PC-3 (cell line): ENCODE results near the gene RBKS. TPM values are rescaled to one million over a fixed set of nuclear protein-coding genes. Genes with fewer than 3 reads are reported as not detected.

ENCODE experiments used
- ATAC-seq: fragments of 200-7000 bp; cut with Tn5 transposase; 2 replicates; pipeline ENCODE4 v1.9.1; 2020; ENCODE audit warnings: mild to moderate bottlenecking, moderate library complexity
- BruUV-seq: library from RNA; stranded (reverse); fragments of 400-500 nt; replicated peaks from 2 replicates; lab custom pipeline; 2021; lab: Mats Ljungman, UMichigan
- CTCF ChIA-PET: fragments of 300-600 bp; sonication (Branson Sonifier 250); formaldehyde crosslinking; loops from one replicate; lab custom pipeline; 2022; ENCODE audit warnings: antibody characterized with exemption; lab: Charles Lee
- POLR2A ChIA-PET: fragments of 300-600 bp; sonication (Branson Sonifier 250); formaldehyde crosslinking; loops from one replicate; lab custom pipeline; 2022; ENCODE audit warnings: antibody characterized with exemption; ENCODE audit not compliant: unreplicated experiment; lab: Charles Lee
- DNase-seq: peaks from one replicate; pipeline ENCODE4 v3.0.0-alpha.2; 2015
- H2AFZ ChIP-seq: fragments of 300-600 bp; sonication (generic); 2 replicates; pipeline ENCODE4 v1.6.0; 2016; ENCODE audit warnings: antibody characterized with exemption, low read length
- H3F3A ChIP-seq: fragments of 300-600 bp; sonication (generic); one replicate; pipeline ENCODE4 v1.6.0; 2017; ENCODE audit warnings: antibody characterized with exemption, low read length, control low read depth, mild to moderate bottlenecking; ENCODE audit not compliant: unreplicated experiment
- H3K27ac ChIP-seq: fragments of 300-600 bp; sonication (generic); 2 replicates; pipeline ENCODE4 v1.5.1; 2016; ENCODE audit warnings: mild to moderate bottlenecking, low read length
- H3K27me3 ChIP-seq: fragments of 300-600 bp; sonication (generic); 2 replicates; pipeline ENCODE4 v1.6.1; 2016; ENCODE audit warnings: low read length, mixed read lengths
- H3K36me3 ChIP-seq: fragments of 300-600 bp; sonication (generic); 2 replicates; pipeline ENCODE4 v1.6.1; 2016; ENCODE audit warnings: low read depth, mixed run types, low read length, mixed read lengths
- H3K4me1 ChIP-seq: fragments of 300-600 bp; sonication (generic); 2 replicates; pipeline ENCODE4 v1.5.1; 2016; ENCODE audit warnings: low read length; ENCODE audit not compliant: insufficient read depth
- H3K4me2 ChIP-seq: fragments of 300-600 bp; sonication (generic); 2 replicates; pipeline ENCODE4 v1.6.0; 2016; ENCODE audit warnings: low read length
- H3K4me3 ChIP-seq: fragments of 300-600 bp; sonication (generic); 2 replicates; pipeline ENCODE4 v1.5.1; 2016; ENCODE audit warnings: mild to moderate bottlenecking, low read length, mixed read lengths
- H3K79me2 ChIP-seq: fragments of 300-600 bp; sonication (generic); 2 replicates; pipeline ENCODE4 v1.6.1; 2017; ENCODE audit warnings: low read length, mixed read lengths
- H3K9ac ChIP-seq: fragments of 300-600 bp; sonication (generic); 2 replicates; pipeline ENCODE4 v1.6.0; 2016; ENCODE audit warnings: mild to moderate bottlenecking, low read length
- H3K9me2 ChIP-seq: fragments of 300-600 bp; sonication (generic); replicated peaks from 2 replicates; pipeline ENCODE4 v1.6.1; 2016; ENCODE audit warnings: mixed run types, low read length, mixed read lengths
- H3K9me3 ChIP-seq: fragments of 300-600 bp; sonication (generic); 2 replicates; pipeline ENCODE4 v1.6.1; 2016; ENCODE audit warnings: low read length, mixed read lengths
- H4K20me1 ChIP-seq: fragments of 300-600 bp; sonication (generic); 2 replicates; pipeline ENCODE4 v1.6.1; 2016; ENCODE audit warnings: low read length, mixed read lengths
- EZH2 ChIP-seq: fragments of 300-600 bp; sonication (generic); IDR thresholded peaks from one replicate; pipeline ENCODE4 v1.6.1; 2017; ENCODE audit warnings: antibody characterized with exemption, mild to moderate bottlenecking, low read length; ENCODE audit not compliant: unreplicated experiment
- EZH2phosphoT487 ChIP-seq: fragments of 300-600 bp; sonication (generic); IDR thresholded peaks from 2 replicates; pipeline ENCODE4 v1.6.1; 2018; ENCODE audit warnings: mild to moderate bottlenecking, antibody characterized with exemption, low read length, borderline replicate concordance
- intact Hi-C: fragments of 100-400 bp; cut with micrococcal nuclease; formaldehyde crosslinking; loops from 2 replicates; pipeline ENCODE4 v1.9.0; 2023
- total RNA-seq: library from RNA; depleted of rRNA; stranded (reverse); fragments of >200 nt; gene quantifications from 2 replicates; pipeline ENCODE4 v1.2.3, GENCODE V29; 2014
- TF ChIP-seq, protein P1 (sequence below): fragments of 300-600 bp; sonication (generic); conservative IDR thresholded peaks from 2 replicates; pipeline ENCODE4 v1.5.1; 2017; ENCODE audit warnings: antibody characterized with exemption, low read depth, mild to moderate bottlenecking, low read length

RBKS gene
- total RNA-seq, 1 experiment from 2014 or later, result 1.8 TPM

- H3K9ac ChIP-seq, result no peak overlapping the region
- no peaks in the 10 kb centered on the region for H3K27me3 ChIP-seq
- ChIA-PET CTCF (no interaction called here), POLR2A (no interaction called here)
- TF ChIP-seq, protein P1, sequence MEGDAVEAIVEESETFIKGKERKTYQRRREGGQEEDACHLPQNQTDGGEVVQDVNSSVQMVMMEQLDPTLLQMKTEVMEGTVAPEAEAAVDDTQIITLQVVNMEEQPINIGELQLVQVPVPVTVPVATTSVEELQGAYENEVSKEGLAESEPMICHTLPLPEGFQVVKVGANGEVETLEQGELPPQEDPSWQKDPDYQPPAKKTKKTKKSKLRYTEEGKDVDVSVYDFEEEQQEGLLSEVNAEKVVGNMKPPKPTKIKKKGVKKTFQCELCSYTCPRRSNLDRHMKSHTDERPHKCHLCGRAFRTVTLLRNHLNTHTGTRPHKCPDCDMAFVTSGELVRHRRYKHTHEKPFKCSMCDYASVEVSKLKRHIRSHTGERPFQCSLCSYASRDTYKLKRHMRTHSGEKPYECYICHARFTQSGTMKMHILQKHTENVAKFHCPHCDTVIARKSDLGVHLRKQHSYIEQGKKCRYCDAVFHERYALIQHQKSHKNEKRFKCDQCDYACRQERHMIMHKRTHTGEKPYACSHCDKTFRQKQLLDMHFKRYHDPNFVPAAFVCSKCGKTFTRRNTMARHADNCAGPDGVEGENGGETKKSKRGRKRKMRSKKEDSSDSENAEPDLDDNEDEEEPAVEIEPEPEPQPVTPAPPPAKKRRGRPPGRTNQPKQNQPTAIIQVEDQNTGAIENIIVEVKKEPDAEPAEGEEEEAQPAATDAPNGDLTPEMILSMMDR, result no peak
- no peak for TF ChIP-seq EZH2phosphoT487
- no peak for TF ChIP-seq EZH2
- H3K4me1 ChIP-seq, result peaks cover 2% of the 10 kb centered on the region
- ATAC-seq (no peak), DNase-seq (no peak)
- intact Hi-C loops, result no loop called here
- H3K9me2 ChIP-seq, result no peaks in the 10 kb centered on the region
- no peak overlapping the region for H2AFZ ChIP-seq
- H3K9me3 ChIP-seq, result no peaks in the 10 kb centered on the region
- H3K27ac ChIP-seq, result no peak overlapping the region
- 0 out of 2 replicates have a peak, but pooled peaks cover 5% of the 10 kb centered on the region for H3K36me3 ChIP-seq
- no peak overlapping the region for H3K4me2 ChIP-seq
- no TSS peak for BruUV-seq
- no peaks in the 10 kb centered on the region for H3K79me2 ChIP-seq
- H3K4me3 ChIP-seq, result no peak overlapping the region
- H3F3A ChIP-seq, result no peaks in the 10 kb centered on the region
- no peaks in the 10 kb centered on the region for H4K20me1 ChIP-seq
Observed at GRCh38 chr2:27925766-27926472, 35.7 kb upstream of the RBKS start.

- no peak for TF ChIP-seq EZH2
- no peak for TF ChIP-seq EZH2phosphoT487
- TF ChIP-seq, protein P1, result no peak
- CTCF ChIA-PET, result no interaction called here
- Histone ChIP-seq H3K9me2 (no peaks in the 10 kb centered on the region), H3K9ac (no peak overlapping the region), H3K9me3 (no peaks in the 10 kb centered on the region), H3K4me1 (peaks cover 14% of the 10 kb centered on the region), H3K4me3 (no peak overlapping the region), H3F3A (no peaks in the 10 kb centered on the region), H3K27ac (no peak overlapping the region), H2AFZ (no peak overlapping the region), H3K36me3 (no peaks in the 10 kb centered on the region), H3K27me3 (no peaks in the 10 kb centered on the region), H3K79me2 (no peaks in the 10 kb centered on the region), H3K4me2 (no peak overlapping the region), H4K20me1 (no peaks in the 10 kb centered on the region)
- ATAC-seq (no peak), DNase-seq (no peak)
- POLR2A ChIA-PET, result no interaction called here
- BruUV-seq, result no TSS peak
- intact Hi-C loops, result no loop called here
Observed at GRCh38 chr2:27922842-27923241, 32.7 kb upstream of the RBKS start.

DNA sequence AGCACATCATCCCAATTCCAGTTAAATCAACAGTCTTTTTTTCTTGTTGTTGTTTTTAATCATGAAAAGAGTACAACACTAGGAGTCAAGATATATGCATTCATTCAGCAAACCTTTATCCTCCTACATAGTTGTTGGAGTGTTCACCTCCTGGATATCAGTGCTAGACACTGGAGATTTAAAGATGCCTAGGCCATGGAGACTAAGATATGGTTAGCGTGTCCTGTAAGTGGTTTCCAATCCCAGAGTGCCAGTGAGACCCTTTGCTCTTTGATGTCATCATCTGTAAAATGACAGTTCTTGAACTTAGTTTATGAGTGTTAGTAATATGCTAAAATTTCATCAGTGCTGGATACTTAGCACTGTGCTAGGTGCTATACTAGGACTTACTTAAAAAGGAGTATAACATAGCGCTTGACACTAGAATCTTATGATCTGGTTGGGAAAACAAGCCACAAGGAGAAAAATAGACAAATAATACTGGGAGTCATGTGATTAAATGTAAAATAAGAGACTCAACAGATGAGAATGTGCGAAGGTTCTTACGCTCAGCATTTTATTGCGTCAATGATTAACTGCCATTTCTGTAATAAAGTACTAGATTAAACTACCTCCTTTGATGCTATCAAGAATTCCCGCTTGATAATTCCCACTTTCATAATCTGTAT is 31.8 kb upstream of the RBKS start:
- H3K9ac ChIP-seq, result no peak overlapping the region
- H3K27ac ChIP-seq, result no peak overlapping the region
- H3K9me2 ChIP-seq, result no peaks in the 10 kb centered on the region
- no TSS peak for BruUV-seq
- TF ChIP-seq, protein P1, result no peak
- TF ChIP-seq EZH2phosphoT487 (no peak), EZH2 (no peak)
- no peak overlapping the region for H2AFZ ChIP-seq
- H3K4me2 ChIP-seq, result no peak overlapping the region
- POLR2A ChIA-PET, result no interaction called here
- no peak overlapping the region for H3K4me3 ChIP-seq
- no peaks in the 10 kb centered on the region for H3K27me3 ChIP-seq
- H3F3A ChIP-seq, result no peaks in the 10 kb centered on the region
- peaks cover 14% of the 10 kb centered on the region for H3K4me1 ChIP-seq
- H3K36me3 ChIP-seq, result no peaks in the 10 kb centered on the region
- intact Hi-C loops, result no loop called here
- no peaks in the 10 kb centered on the region for H4K20me1 ChIP-seq
- CTCF ChIA-PET, result no interaction called here
- no peak for ATAC-seq
- no peak for DNase-seq
- no peaks in the 10 kb centered on the region for H3K9me3 ChIP-seq
- no peaks in the 10 kb centered on the region for H3K79me2 ChIP-seq
